ENCODE measurements around the gene KLHL1. TPM values are rescaled to one million over a fixed set of nuclear protein-coding genes. Genes with fewer than 3 reads are reported as not detected.

Gene KLHL1
- total RNA-seq, 1 donor from 2014 or later, result not detected

- TF ChIP-seq, protein P1, sequence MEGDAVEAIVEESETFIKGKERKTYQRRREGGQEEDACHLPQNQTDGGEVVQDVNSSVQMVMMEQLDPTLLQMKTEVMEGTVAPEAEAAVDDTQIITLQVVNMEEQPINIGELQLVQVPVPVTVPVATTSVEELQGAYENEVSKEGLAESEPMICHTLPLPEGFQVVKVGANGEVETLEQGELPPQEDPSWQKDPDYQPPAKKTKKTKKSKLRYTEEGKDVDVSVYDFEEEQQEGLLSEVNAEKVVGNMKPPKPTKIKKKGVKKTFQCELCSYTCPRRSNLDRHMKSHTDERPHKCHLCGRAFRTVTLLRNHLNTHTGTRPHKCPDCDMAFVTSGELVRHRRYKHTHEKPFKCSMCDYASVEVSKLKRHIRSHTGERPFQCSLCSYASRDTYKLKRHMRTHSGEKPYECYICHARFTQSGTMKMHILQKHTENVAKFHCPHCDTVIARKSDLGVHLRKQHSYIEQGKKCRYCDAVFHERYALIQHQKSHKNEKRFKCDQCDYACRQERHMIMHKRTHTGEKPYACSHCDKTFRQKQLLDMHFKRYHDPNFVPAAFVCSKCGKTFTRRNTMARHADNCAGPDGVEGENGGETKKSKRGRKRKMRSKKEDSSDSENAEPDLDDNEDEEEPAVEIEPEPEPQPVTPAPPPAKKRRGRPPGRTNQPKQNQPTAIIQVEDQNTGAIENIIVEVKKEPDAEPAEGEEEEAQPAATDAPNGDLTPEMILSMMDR (IDR thresholded peaks at IDR 0.05), result no peak
- no peak overlapping the region for H3K27ac Mint-ChIP-seq (ENCODE audit: unreplicated experiment)
- no peaks in the 10 kb centered on the region for H3K36me3 Mint-ChIP-seq (ENCODE audit: low read depth)
- no peaks in the 10 kb centered on the region for H3K27me3 Mint-ChIP-seq (ENCODE audit: low read depth)
- peaks cover 11% of the 10 kb centered on the region for H3K9me3 Mint-ChIP-seq (ENCODE audit: low read depth)
- H3K4me1 Mint-ChIP-seq (ENCODE audit: low read depth), result no peaks in the 10 kb centered on the region
- DNase-seq (ENCODE audit: low spot score), result no peak
- H3K4me3 Mint-ChIP-seq (ENCODE audit: unreplicated experiment), result no peak overlapping the region
These were observed 195.6 kb downstream of the KLHL1 start for GRCh38 chr13:69912630-69913029.

DNA sequence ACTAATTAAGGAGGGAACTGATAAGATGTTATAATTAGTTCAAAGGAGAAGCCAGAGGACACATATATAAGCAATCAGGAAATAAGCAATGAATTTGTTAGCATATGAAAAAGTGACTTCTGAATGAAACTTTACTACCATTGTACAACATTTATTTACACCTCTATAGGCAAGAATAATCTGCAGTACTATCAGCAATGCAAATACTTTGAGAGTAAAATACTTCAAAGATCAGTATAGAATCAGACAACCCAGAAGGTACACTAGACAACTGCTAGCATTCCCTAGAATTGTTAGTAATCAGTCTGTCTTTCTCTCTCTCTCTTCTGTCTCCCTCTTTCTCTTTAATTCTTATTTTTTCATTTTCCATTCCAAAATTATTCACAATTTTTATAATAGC, 197.5 kb downstream of the KLHL1 start:
- H3K27ac Mint-ChIP-seq (ENCODE audit: unreplicated experiment), result no peak overlapping the region
- no peaks in the 10 kb centered on the region for H3K27me3 Mint-ChIP-seq (ENCODE audit: low read depth)
- H3K4me1 Mint-ChIP-seq (ENCODE audit: low read depth), result no peaks in the 10 kb centered on the region
- peaks cover 6% of the 10 kb centered on the region for H3K9me3 Mint-ChIP-seq (ENCODE audit: low read depth)
- TF ChIP-seq, protein P1 (IDR thresholded peaks at IDR 0.05), result no peak
- no peaks in the 10 kb centered on the region for H3K36me3 Mint-ChIP-seq (ENCODE audit: low read depth)
- no peak overlapping the region for H3K4me3 Mint-ChIP-seq (ENCODE audit: unreplicated experiment)
- DNase-seq (ENCODE audit: low spot score), result no peak

- Mint-ChIP-seq H3K9me3 (ENCODE audit: low read depth) (no peaks in the 10 kb centered on the region), H3K4me3 (ENCODE audit: unreplicated experiment) (no peak overlapping the region), H3K27me3 (ENCODE audit: low read depth) (no peaks in the 10 kb centered on the region), H3K4me1 (ENCODE audit: low read depth) (no peaks in the 10 kb centered on the region), H3K27ac (ENCODE audit: unreplicated experiment) (no peak overlapping the region), H3K36me3 (ENCODE audit: low read depth) (no peaks in the 10 kb centered on the region)
- TF ChIP-seq, protein P1 (IDR thresholded peaks at IDR 0.05), result no peak
- DNase-seq (ENCODE audit: low spot score), result no peak
These were observed 203.5 kb downstream of the KLHL1 start for GRCh38 chr13:69904784-69905183.

DNA sequence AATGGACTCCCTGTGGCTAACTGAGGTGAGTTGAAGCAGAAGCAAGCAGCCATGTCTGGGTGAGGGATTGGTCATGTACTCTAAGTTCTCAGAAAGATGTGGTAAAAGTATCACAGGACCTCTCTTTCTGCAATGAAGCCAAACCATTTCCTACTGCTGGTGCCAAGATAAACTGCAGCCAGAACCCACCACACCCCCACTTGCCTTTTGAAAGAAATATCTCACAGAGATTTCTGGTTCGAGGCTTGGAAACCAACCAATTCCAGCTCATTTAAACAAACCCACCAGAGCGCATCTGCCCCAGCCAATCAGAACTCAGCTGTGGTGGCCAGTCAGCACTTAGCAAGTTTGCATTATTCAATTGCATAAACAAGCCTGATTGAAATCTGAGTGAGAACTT, 205.2 kb downstream of the KLHL1 start:
- TF ChIP-seq, protein P1 (IDR thresholded peaks at IDR 0.05), result no peak
- no peak for DNase-seq (ENCODE audit: low spot score)
- H3K9me3 Mint-ChIP-seq (ENCODE audit: low read depth), result no peaks in the 10 kb centered on the region
- no peaks in the 10 kb centered on the region for H3K27me3 Mint-ChIP-seq (ENCODE audit: low read depth)
- H3K36me3 Mint-ChIP-seq (ENCODE audit: low read depth), result no peaks in the 10 kb centered on the region
- no peak overlapping the region for H3K27ac Mint-ChIP-seq (ENCODE audit: unreplicated experiment)
- H3K4me1 Mint-ChIP-seq (ENCODE audit: low read depth), result no peaks in the 10 kb centered on the region
- H3K4me3 Mint-ChIP-seq (ENCODE audit: unreplicated experiment), result no peak overlapping the region

DNA sequence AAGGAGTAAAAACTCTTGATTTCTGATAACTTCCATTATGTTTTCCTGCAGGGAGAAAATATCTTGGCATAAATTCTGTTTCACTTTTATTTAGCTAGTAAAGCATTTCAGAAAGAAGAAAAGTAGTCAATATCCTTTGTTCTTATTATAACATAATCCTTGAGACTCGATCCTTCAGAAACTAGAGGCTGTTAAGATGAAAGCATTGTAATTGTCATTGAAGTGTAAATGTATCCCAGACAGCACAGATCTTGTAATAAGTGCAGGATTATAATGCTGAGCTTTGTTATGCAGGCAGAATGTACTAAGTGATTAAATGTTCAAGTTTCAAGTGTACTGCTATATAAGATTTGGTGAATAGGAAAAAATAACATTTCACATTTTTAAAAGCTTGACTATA, 225.8 kb downstream of the KLHL1 start:
- no peak for DNase-seq (ENCODE audit: low spot score)
- Mint-ChIP-seq H3K27ac (ENCODE audit: unreplicated experiment) (no peak overlapping the region), H3K36me3 (ENCODE audit: low read depth) (no peaks in the 10 kb centered on the region), H3K9me3 (ENCODE audit: low read depth) (no peaks in the 10 kb centered on the region), H3K4me3 (ENCODE audit: unreplicated experiment) (no peak overlapping the region), H3K4me1 (ENCODE audit: low read depth) (no peaks in the 10 kb centered on the region), H3K27me3 (ENCODE audit: low read depth) (no peaks in the 10 kb centered on the region)
- TF ChIP-seq, protein P1 (IDR thresholded peaks at IDR 0.05), result no peak

Measured in chondrocyte (in vitro differentiated cells).